NOMO-1 (cell line): ENCODE results near the gene C1GALT1.
A peak's percentile ranks its signal among the peaks of the same experiment; 100 is the strongest.
"Not testable (repeated sequence)": the region's sequence is repeated elsewhere in the genome, so short reads cannot be mapped to it uniquely, and the experiment has no call there.

Experiments used
- DNase-seq, 2 experiments: peaks; one replicate each; lab custom pipeline; 2025; ENCODE audit not compliant: unreplicated experiment in 2 of 2; lab: John Stamatoyannopoulos, UW

C1GALT1 gene

GRCh38 chr7:7166318-7166717, 16.0 kb upstream of the C1GALT1 start:
- DNase-seq: no peak

- DNase-seq: no peak
Measured at GRCh38 chr7:7169296-7169695, 13.0 kb upstream of the C1GALT1 start.

GRCh38 chr7:7173956-7174632, 8.2 kb upstream of the C1GALT1 start:
- DNase-seq: no peak

GRCh38 chr7:7175075-7175695, 7.2 kb upstream of the C1GALT1 start:
- no peak for DNase-seq

GRCh38 chr7:7176406-7177043, 5.8 kb upstream of the C1GALT1 start:
- DNase-seq: peak in 1 of 2 experiments; percentile 61

GRCh38 chr7:7177044-7177517, 5.3 kb upstream of the C1GALT1 start:
- no peak for DNase-seq

- no peak for DNase-seq
Measured at GRCh38 chr7:7178081-7178480, 4.3 kb upstream of the C1GALT1 start.

- no peak for DNase-seq
Measured at GRCh38 chr7:7178906-7179305, 3.4 kb upstream of the C1GALT1 start.

GRCh38 chr7:7180725-7181449, 1.5 kb upstream of the C1GALT1 start:
- DNase-seq: no peak

GRCh38 chr7:7181519-7182155, 707 bp upstream of the C1GALT1 start:
- peak; percentile 74 to 82 for DNase-seq

- peak; percentile 21 to 64 for DNase-seq
Measured at GRCh38 chr7:7183061-7183837, 905 bp downstream of the C1GALT1 start.

- peak in 1 of 2 experiments; percentile 16 for DNase-seq
Measured at GRCh38 chr7:7183838-7184463, 1.6 kb downstream of the C1GALT1 start.

GRCh38 chr7:7185371-7185989, 3.1 kb downstream of the C1GALT1 start:
- DNase-seq: no peak

GRCh38 chr7:7188091-7188490, 5.7 kb downstream of the C1GALT1 start:
- no peak for DNase-seq

GRCh38 chr7:7188742-7189141, 6.4 kb downstream of the C1GALT1 start:
- DNase-seq: no peak

- no peak for DNase-seq
Measured at GRCh38 chr7:7190142-7190541, 7.8 kb downstream of the C1GALT1 start.

GRCh38 chr7:7191137-7191536, 8.8 kb downstream of the C1GALT1 start:
- no peak for DNase-seq

GRCh38 chr7:7192798-7193788, 10.7 kb downstream of the C1GALT1 start:
- DNase-seq: not testable (repeated sequence)
